ENCODE measurements around the gene NDFIP2. TPM values are rescaled to one million over a fixed set of nuclear protein-coding genes. Genes with fewer than 3 reads are reported as not detected.

NDFIP2 gene
- total and polyA plus RNA-seq, 10 of the 15 experiments (the other 5 are each of a cell fraction or from before 2014, with no cell fraction given), result 17.9 to 57.2 (median 30.6) TPM

DNA sequence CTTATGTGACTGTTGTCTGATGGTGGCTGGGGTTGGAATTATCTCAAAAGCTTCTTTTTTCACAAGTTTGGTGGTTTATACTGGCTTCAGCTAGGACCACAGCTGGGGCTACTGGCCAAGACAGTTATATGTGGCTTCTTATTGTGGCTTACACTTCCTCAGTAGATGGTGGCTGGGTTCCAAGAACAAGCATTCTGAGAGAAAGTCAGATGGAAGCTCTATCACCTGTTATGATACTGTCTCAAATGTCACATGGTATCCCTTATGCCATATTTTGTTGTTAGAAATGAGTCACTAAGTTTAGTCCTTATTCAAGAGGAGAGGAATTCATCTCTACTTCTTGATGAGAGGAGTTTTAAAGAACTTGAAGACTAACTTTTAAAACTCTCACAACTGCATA, 41.6 kb downstream of the NDFIP2 start (continued):
- TF ChIP-seq, protein P1, sequence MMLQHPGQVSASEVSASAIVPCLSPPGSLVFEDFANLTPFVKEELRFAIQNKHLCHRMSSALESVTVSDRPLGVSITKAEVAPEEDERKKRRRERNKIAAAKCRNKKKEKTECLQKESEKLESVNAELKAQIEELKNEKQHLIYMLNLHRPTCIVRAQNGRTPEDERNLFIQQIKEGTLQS (IDR thresholded peaks at IDR 0.05; ENCODE audit: borderline replicate concordance, extremely low read depth, low read depth, low read length), result peak; percentile 33; the same call in 1 of the 2 replicates
- TF ChIP-seq EP300 (IDR thresholded peaks at IDR 0.05; ENCODE audit: borderline replicate concordance in 1 of 2, control insufficient read depth in 1 of 2, low read depth in 2 of 2, low read length in 2 of 2) (peak in 1 of 2 experiments; percentile 57; a peak in 1 of 4 replicates), STAT3 (IDR thresholded peaks at IDR 0.05; ENCODE audit: low read depth, low read length) (0 out of 2 replicates have a peak, but pooled peaks have one; percentile 63), CBX5 (IDR thresholded peaks at IDR 0.05; ENCODE audit: low read depth) (0 out of 2 replicates have a peak, but pooled peaks have one; percentile 43)
- TF ChIP-seq, protein P2, sequence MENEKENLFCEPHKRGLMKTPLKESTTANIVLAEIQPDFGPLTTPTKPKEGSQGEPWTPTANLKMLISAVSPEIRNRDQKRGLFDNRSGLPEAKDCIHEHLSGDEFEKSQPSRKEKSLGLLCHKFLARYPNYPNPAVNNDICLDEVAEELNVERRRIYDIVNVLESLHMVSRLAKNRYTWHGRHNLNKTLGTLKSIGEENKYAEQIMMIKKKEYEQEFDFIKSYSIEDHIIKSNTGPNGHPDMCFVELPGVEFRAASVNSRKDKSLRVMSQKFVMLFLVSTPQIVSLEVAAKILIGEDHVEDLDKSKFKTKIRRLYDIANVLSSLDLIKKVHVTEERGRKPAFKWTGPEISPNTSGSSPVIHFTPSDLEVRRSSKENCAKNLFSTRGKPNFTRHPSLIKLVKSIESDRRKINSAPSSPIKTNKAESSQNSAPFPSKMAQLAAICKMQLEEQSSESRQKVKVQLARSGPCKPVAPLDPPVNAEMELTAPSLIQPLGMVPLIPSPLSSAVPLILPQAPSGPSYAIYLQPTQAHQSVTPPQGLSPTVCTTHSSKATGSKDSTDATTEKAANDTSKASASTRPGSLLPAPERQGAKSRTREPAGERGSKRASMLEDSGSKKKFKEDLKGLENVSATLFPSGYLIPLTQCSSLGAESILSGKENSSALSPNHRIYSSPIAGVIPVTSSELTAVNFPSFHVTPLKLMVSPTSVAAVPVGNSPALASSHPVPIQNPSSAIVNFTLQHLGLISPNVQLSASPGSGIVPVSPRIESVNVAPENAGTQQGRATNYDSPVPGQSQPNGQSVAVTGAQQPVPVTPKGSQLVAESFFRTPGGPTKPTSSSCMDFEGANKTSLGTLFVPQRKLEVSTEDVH (IDR thresholded peaks at IDR 0.05; ENCODE audit: low read depth, partially characterized antibody), result no peak

DNA sequence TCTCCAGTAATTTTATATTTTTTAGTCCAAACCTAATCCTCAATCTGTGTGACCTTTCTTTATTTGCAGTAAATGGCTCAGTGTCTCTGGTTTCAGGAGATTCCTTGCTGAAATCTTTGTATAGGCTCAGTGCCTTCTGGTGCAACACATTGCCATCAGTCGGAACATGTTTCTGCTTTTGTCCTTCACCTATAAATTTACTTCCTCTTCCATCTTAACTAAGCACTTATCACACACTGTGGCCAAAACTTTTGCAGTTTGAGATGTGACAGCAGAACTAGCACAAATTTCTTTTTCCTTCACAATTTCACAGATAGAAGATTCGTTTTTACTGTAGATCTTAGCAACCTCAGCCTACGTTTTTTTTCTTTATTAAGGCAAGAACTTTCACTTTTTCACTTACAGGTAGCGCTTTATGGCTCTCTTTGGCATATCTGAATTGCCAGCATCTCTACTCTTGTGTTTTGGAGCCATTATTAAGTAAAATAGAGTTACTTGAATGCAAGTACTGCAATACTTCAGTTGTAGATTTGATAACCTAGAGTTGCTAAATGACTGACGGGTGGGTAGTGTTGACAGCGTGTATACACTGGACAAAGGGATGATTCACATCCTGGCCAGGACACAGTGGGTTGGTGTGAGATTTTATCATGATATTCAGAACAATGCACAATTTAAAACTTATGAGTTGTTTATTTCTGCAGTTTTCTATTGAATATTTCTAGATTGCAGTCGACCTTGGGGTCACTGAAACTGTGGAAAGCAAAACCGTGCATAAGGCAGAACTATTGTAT, 44.3 kb downstream of the NDFIP2 start:
- CTCF ChIA-PET, result interaction anchor here (0.9 to 18.3 kb wide), 4 partner anchors 10 to 97 kb away, joined by 3 to 564 read pairs (median 5); no protein-coding TSS in a partner anchor
- Histone ChIP-seq H4K20me1 (ENCODE audit: control insufficient read depth, insufficient read depth) (no peaks in the 10 kb centered on the region), H3K4me3 (no peak overlapping the region), H2AFZ (ENCODE audit: control insufficient read depth, low read depth, low read length) (no peak overlapping the region), H3K9me3 (replicated peaks; ENCODE audit: control insufficient read depth, insufficient read depth, low read length) (no peaks in the 10 kb centered on the region), H3K4me1 (ENCODE audit: control insufficient read depth, insufficient read depth, low read length) (peaks cover 6% of the 10 kb centered on the region), H3K36me3 (ENCODE audit: control insufficient read depth in 2 of 2, insufficient read depth in 2 of 2, low read length in 1 of 2) (no peaks in the 10 kb centered on the region; a peak in 1 of 4 replicates), H3K79me2 (ENCODE audit: control insufficient read depth, insufficient read depth, low read length) (no peaks in the 10 kb centered on the region), H3K27ac (ENCODE audit: control insufficient read depth, insufficient read depth) (no peak overlapping the region), H3K9ac (ENCODE audit: control insufficient read depth, insufficient read depth, low read length) (no peak overlapping the region), H3K27me3 (replicated peaks in 1 of 2; ENCODE audit: control insufficient read depth in 2 of 2, insufficient read depth in 2 of 2, low read length in 1 of 2) (no peaks in the 10 kb centered on the region), H3K4me2 (ENCODE audit: control insufficient read depth, insufficient read depth) (peak overlapping the region; percentile 43)
- FAIRE-seq (peak; percentile 31), DNase-seq (ENCODE audit: low read depth, low spot score) (no peak), ATAC-seq (0 out of 3 replicates have a peak, but pooled peaks have one; percentile 32)
- intact Hi-C loops (cut with micrococcal nuclease; ENCODE audit: unreplicated experiment), result no loop called here
- RAD21 ChIA-PET (ENCODE audit: unreplicated experiment), result interaction anchor here (1.3 kb wide), 1 partner anchor 97 kb away, joined by 3 read pairs; no protein-coding TSS in a partner anchor
- in situ Hi-C loops (cut with MboI), result no loop called here
- WGBS (ENCODE audit: insufficient coverage, insufficient replicate concordance, low lambda C conversion rate, missing lambda C conversion rate), result 56% methylated on average over 8 of the region's 8 CpGs
- TF ChIP-seq IKZF2 (IDR thresholded peaks at IDR 0.05), result no peak
- 0 out of 2 replicates have a peak, but pooled peaks have one; percentile 24 for TF ChIP-seq MTA2 (IDR thresholded peaks at IDR 0.05; ENCODE audit: low read depth)
- POLR2A ChIA-PET, result interaction anchor here (0.6 kb wide), 1 partner anchor 786 kb away, joined by 3 read pairs; no protein-coding TSS in a partner anchor
- no TSS peak for BruUV-seq (replicated peaks)
- SMC1A ChIA-PET (ENCODE audit: uncharacterized antibody, unreplicated experiment), result interaction anchor here (0.9 to 1.3 kb wide), 6 partner anchors 10 to 102 kb away, joined by 3 to 5 read pairs (median 3); no protein-coding TSS in a partner anchor
